Heart left ventricle (tissue), 16 donors: ENCODE results near the gene PTPRE. TPM values are rescaled to one million over a fixed set of nuclear protein-coding genes. Genes with fewer than 3 reads are reported as not detected.

Experiments
- ATAC-seq, 4 donors: fragments of 200-7000 bp; cut with Tn5 transposase; one replicate each; pipeline ENCODE4 v1.9.1; 2020 to 2022; ENCODE audit warnings: moderate library complexity in 4 of 4, mild to moderate bottlenecking in 3 of 4, moderate number of reproducible peaks in 1 of 4
- DNase-seq, 5 donors: peaks; one replicate each; pipeline ENCODE4 v3.0.0-alpha.2; 2020
- H3K27ac ChIP-seq, 12 donors: fragments of 200-600 bp; sonication (generic) in 4 of 12; one replicate each; pipeline versions ENCODE4 v1.5.0 to v1.8.0; 2016 to 2022; ENCODE audit warnings: mild to moderate bottlenecking in 2 of 12
- H3K27me3 ChIP-seq, 9 donors: fragments of 200-600 bp; sonication (generic) in 2 of 9; one replicate each; pipeline versions ENCODE4 v1.5.1 to v1.8.0; 2016 to 2022; ENCODE audit warnings: mild to moderate bottlenecking in 3 of 9
- H3K36me3 ChIP-seq, 9 donors: fragments of 200-600 bp; sonication (generic) in 2 of 9; one replicate each; pipeline versions ENCODE4 v1.5.0 to v1.8.0; 2018 to 2022; ENCODE audit warnings: mild to moderate bottlenecking in 2 of 9
- H3K4me1 ChIP-seq, 12 donors: fragments of 200-600 bp; sonication (generic) in 4 of 12; one replicate each; pipeline versions ENCODE4 v1.5.0 to v1.8.0; 2016 to 2022; ENCODE audit warnings: mild to moderate bottlenecking in 3 of 12
- H3K4me3 ChIP-seq, 12 donors: fragments of 200-600 bp; sonication (generic) in 4 of 12; one replicate each; pipeline versions ENCODE4 v1.5.0 to v1.8.0; 2017 to 2022; ENCODE audit warnings: mild to moderate bottlenecking in 9 of 12, moderate library complexity in 4 of 12
- H3K9me3 ChIP-seq, 12 donors: fragments of 200-600 bp; sonication (generic) in 4 of 12; one replicate each; pipeline versions ENCODE4 v1.5.0 to v1.8.0; 2016 to 2022; ENCODE audit warnings: mild to moderate bottlenecking in 1 of 12
- CTCF ChIP-seq, 12 donors: fragments of 200-600 bp; sonication (generic) in 4 of 12; IDR thresholded peaks; one replicate each; pipeline versions ENCODE4 v1.5.0 to v1.8.0; 2018 to 2022; ENCODE audit warnings: antibody characterized with exemption in 12 of 12, mild to moderate bottlenecking in 5 of 12
- POLR2A ChIP-seq, 2 donors: fragments of 450-650 bp; IDR thresholded peaks; one replicate each; pipeline ENCODE4 v1.6.1; 2017; ENCODE audit warnings: antibody characterized with exemption in 2 of 2, mild to moderate bottlenecking in 2 of 2, moderate library complexity in 2 of 2
- WGBS, 4 donors: extraction: QIAGEN DNeasy Blood & Tissue Kit in 2 of 4; methylation state at CpG; one replicate each; pipeline versions ENCODE4 v1.1.5 to v1.1.7; 2013 to 2018; 5-methylcytosine and 5-hydroxymethylcytosine counted together
- intact Hi-C, 10 donors: fragments of 100-400 bp; cut with DNase I; formaldehyde crosslinking; loops; one replicate each; pipeline versions ENCODE4 v1.11.1 to v1.14.2; 2022
- polyA plus RNA-seq, 2 donors: library from polyadenylated mRNA; stranded (reverse); fragments of 200-250 nt; gene quantifications; one replicate each; pipeline ENCODE4 v1.2.3, GENCODE V29; 2013
- total RNA-seq, 9 donors: library from RNA; depleted of rRNA in 2 of 9; stranded (reverse); fragments of >200 nt in 2 of 9; fragmentation: NEBNext Ultra II Directional in 3 of 9; extraction: Animal tissue kit (Norgen Biotek cat#: 25700) in 3 of 9; gene quantifications; one replicate each; pipeline versions ENCODE4 v1.1.0 to v1.2.4, GENCODE V29; 2016 to 2023
- donor health status: ischemic (EF 13 %, LVEDD 7.1; RV severe dilation, severe dysfunction).
- donor health status: healthy with polysubstance abuse.
- donor health status: DM: no; HTN: yes; CAD: no.
- donor health status: DM: no; HTN: no; CAD: no.
- donor health status: ischemic (EF 25% LVEDD 6.9; RV normal size, moderate dysfunction).
- donor health status: ischemic (EF 25% LVEDD 5.7; RV mildly dilated, moderate dysfunction).
- donor health status: healthy.
- donor health status: DM: yes; HTN: yes; CAD: no.
- donor health status: ischemic (EF 35%, LVEDD 5.7; RV mildly dilated, moderate dysfunction).
- donor health status: nonischemic (EF 11% LVEDD 7.7; RV severe dilation, severe dysfunction).
- donor health status: DM: yes; HTN: yes; CAD: no.
- donor health status: PGD.
- donor health status: ischemic (EF 29% LVEDD 5.4; RV normal size, mild dysfunction).
- donor health status: nonischemic (EF 23%, LVEDD 6.1; RV moderate dilation, normal function).

PTPRE gene
- total and polyA plus RNA-seq, 11 donors: 6.9 to 55.0 (median 24.1) TPM

DNA sequence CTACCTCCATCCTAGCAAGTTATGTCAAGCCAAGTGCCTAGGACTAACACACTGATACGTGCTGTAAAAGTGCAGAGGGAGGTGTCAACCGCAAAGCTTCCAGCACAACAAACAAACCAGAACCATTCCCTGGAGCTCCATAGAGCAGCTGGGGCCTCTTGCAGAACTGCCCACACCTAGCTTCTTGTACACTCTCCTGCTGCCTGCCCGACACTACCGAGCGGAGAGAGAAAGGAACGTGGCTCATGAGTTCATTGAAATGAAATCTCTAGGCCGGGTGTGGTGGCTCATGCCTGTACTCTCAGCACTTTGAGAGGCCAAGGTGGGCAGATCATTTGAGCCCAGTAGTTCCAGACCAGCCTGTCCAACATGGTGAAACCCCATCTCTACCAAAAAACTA, 145.8 kb downstream of the PTPRE start:
- WGBS, 4 donors: 94 to 97% (median 96%) methylated on average over 7 of the region's 7 CpGs
- DNase-seq: peak in 1 of 5 donors; percentile 8
- ATAC-seq: no peak
- no peaks in the 10 kb centered on the region for H3K9me3 ChIP-seq
- intact Hi-C loops: no loop called here
- peak overlapping the region in 1 of 12 donors; percentile 83 for H3K27ac ChIP-seq
- TF ChIP-seq CTCF (IDR thresholded peaks at IDR 0.05): no peak
- TF ChIP-seq POLR2A (IDR thresholded peaks at IDR 0.05): no peak
- H3K4me3 ChIP-seq: no peak overlapping the region
- peaks cover 0 to 70% (median 35%) of the 10 kb centered on the region in 9 donors for H3K36me3 ChIP-seq
- no peaks in the 10 kb centered on the region for H3K27me3 ChIP-seq
- H3K4me1 ChIP-seq: peaks cover 0 to 77% (median 17%) of the 10 kb centered on the region in 12 donors

GRCh38 chr10:128053356-128053755, 146.5 kb downstream of the PTPRE start:
- peaks cover 0 to 75% (median 11%) of the 10 kb centered on the region in 12 donors for H3K4me1 ChIP-seq
- TF ChIP-seq CTCF (IDR thresholded peaks at IDR 0.05): no peak
- TF ChIP-seq POLR2A (IDR thresholded peaks at IDR 0.05): no peak
- H3K9me3 ChIP-seq: no peaks in the 10 kb centered on the region
- H3K36me3 ChIP-seq: peaks cover 0 to 77% (median 35%) of the 10 kb centered on the region in 9 donors
- H3K27ac ChIP-seq: peak overlapping the region in 1 of 12 donors; percentile 55
- DNase-seq (peak in 1 of 5 donors; percentile 17), ATAC-seq (no peak)
- intact Hi-C loops: no loop called here
- 96 to 99% (median 97%) methylated on average over 7 of the region's 7 CpGs for WGBS, 4 donors
- no peak overlapping the region for H3K4me3 ChIP-seq
- no peaks in the 10 kb centered on the region for H3K27me3 ChIP-seq

- H3K36me3 ChIP-seq: peaks cover 0 to 84% (median 39%) of the 10 kb centered on the region in 9 donors
- H3K9me3 ChIP-seq: no peaks in the 10 kb centered on the region
- H3K27me3 ChIP-seq: no peaks in the 10 kb centered on the region
- no peak overlapping the region for H3K4me3 ChIP-seq
- DNase-seq (peak in 1 of 5 donors; percentile 26), ATAC-seq (peak in 2 of 4 donors; percentile 17 to 31)
- TF ChIP-seq CTCF (IDR thresholded peaks at IDR 0.05) (no peak), POLR2A (IDR thresholded peaks at IDR 0.05) (no peak)
- intact Hi-C loops: no loop called here
- 90 to 93% (median 91%) methylated on average over 10 to 16 of the region's 16 CpGs for WGBS, 4 donors
- H3K4me1 ChIP-seq: peaks cover 0 to 75% (median 2%) of the 10 kb centered on the region in 12 donors
- peak overlapping the region in 2 of 12 donors; percentile 17 to 55 for H3K27ac ChIP-seq
Measured at GRCh38 chr10:128054163-128054970, 147.5 kb downstream of the PTPRE start.

DNA sequence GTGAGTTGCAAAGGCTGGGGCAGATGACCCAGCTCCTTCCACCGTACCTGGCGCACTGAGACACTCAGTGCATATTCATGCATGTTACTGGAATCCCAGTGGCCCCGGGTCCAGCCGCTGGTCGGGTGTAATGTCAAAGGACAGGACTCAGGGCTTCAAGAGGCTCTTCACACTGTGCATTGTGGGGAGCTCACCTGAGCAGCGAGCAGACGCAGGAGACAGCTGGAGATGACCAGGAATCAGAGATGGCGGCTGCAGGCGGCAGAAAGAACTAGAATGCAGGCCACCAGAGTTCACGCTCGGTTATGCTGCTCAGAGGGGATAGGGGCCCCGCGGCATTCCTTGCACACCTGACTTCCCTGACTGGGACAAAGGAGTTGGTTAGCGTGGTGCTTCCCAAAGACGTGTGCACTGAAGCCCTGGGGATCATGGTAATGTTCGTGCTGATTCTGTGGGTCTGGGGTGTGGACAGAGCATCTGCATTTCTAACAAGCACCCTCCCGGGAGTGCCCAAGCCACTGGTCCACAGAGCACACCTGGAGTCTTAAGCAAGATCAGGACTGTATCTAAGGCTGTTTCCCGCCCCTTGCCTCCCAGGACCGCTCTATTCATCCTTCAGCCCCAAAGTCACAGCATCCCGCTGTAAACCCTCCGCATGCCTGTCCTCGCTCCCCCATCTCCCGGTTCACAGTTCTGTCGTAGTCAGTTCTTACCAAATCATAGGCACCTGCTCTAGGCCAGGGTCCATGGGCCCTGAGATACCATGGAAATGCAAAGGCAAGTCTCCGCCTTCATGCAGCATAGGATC, 148.4 kb downstream of the PTPRE start:
- peak overlapping the region in 1 of 12 donors; percentile 55 for H3K27ac ChIP-seq
- no peaks in the 10 kb centered on the region for H3K9me3 ChIP-seq
- TF ChIP-seq CTCF (IDR thresholded peaks at IDR 0.05): no peak
- TF ChIP-seq POLR2A (IDR thresholded peaks at IDR 0.05): no peak
- intact Hi-C loops: no loop called here
- no peak for ATAC-seq
- H3K4me1 ChIP-seq: peaks cover 0 to 73% (median 2%) of the 10 kb centered on the region in 12 donors
- H3K4me3 ChIP-seq: no peak overlapping the region
- peak in 1 of 5 donors; percentile 11 for DNase-seq
- H3K27me3 ChIP-seq: no peaks in the 10 kb centered on the region
- peaks cover 0 to 83% (median 42%) of the 10 kb centered on the region in 9 donors for H3K36me3 ChIP-seq
- WGBS, 4 donors: 96 to 98% (median 97%) methylated on average over 25 of the region's 25 CpGs
